Measurements from ENCODE around the gene THBS2.

THBS2 gene

GRCh38 chr6:169238766-169239165, 14.9 kb downstream of the THBS2 start:
- no peak for TF ChIP-seq ZNF70 (CRISPR knock-in tag; IDR thresholded peaks at IDR 0.05)
- TF ChIP-seq ESRRG (CRISPR knock-in tag; IDR thresholded peaks at IDR 0.05) = no peak
- no peak for TF ChIP-seq ISL1 (CRISPR knock-in tag; IDR thresholded peaks at IDR 0.05)
- no peak for TF ChIP-seq ZNF565 (CRISPR knock-in tag; conservative IDR thresholded peaks at IDR 0.05; ENCODE audit: low read depth)
- TF ChIP-seq TCF4 (CRISPR knock-in tag; IDR thresholded peaks at IDR 0.05; ENCODE audit: borderline replicate concordance) = no peak
- TF ChIP-seq POU6F1 (CRISPR knock-in tag; IDR thresholded peaks at IDR 0.05; ENCODE audit: borderline replicate concordance, low read depth) = no peak
- TF ChIP-seq CSRNP3 (CRISPR knock-in tag; IDR thresholded peaks at IDR 0.05) = no peak
- no peak for TF ChIP-seq ZFP30 (CRISPR knock-in tag; IDR thresholded peaks at IDR 0.05)
- no peak for ATAC-seq

- ATAC-seq = no peak
- TF ChIP-seq ARNTL (CRISPR knock-in tag; IDR thresholded peaks at IDR 0.05; ENCODE audit: borderline replicate concordance, low read depth) (no peak), GLIS3 (CRISPR knock-in tag; IDR thresholded peaks at IDR 0.05) (no peak), TCF4 (CRISPR knock-in tag; IDR thresholded peaks at IDR 0.05; ENCODE audit: borderline replicate concordance) (no peak), ESRRG (CRISPR knock-in tag; IDR thresholded peaks at IDR 0.05) (no peak), PPARA (CRISPR knock-in tag; IDR thresholded peaks at IDR 0.05; ENCODE audit: borderline replicate concordance) (no peak), RARB (CRISPR knock-in tag; IDR thresholded peaks at IDR 0.05) (no peak), ZC3H10 (CRISPR knock-in tag; IDR thresholded peaks at IDR 0.05) (no peak)
These were observed 16.0 kb downstream of the THBS2 start for GRCh38 chr6:169237496-169238134.

- no peak for TF ChIP-seq GLIS3 (CRISPR knock-in tag; IDR thresholded peaks at IDR 0.05)
- no peak for TF ChIP-seq TOX (CRISPR knock-in tag; IDR thresholded peaks at IDR 0.05; ENCODE audit: borderline replicate concordance)
- TF ChIP-seq PATZ1 (CRISPR knock-in tag; IDR thresholded peaks at IDR 0.05; ENCODE audit: borderline replicate concordance) = no peak
- no peak for TF ChIP-seq TCF4 (CRISPR knock-in tag; IDR thresholded peaks at IDR 0.05; ENCODE audit: borderline replicate concordance)
- no peak for TF ChIP-seq PPARA (CRISPR knock-in tag; IDR thresholded peaks at IDR 0.05; ENCODE audit: borderline replicate concordance)
- no peak for TF ChIP-seq ZNF70 (CRISPR knock-in tag; IDR thresholded peaks at IDR 0.05)
- no peak for TF ChIP-seq POU6F1 (CRISPR knock-in tag; IDR thresholded peaks at IDR 0.05; ENCODE audit: borderline replicate concordance, low read depth)
- no peak for ATAC-seq
These were observed 16.7 kb downstream of the THBS2 start for GRCh38 chr6:169236988-169237387.

GRCh38 chr6:169236545-169236944, 17.1 kb downstream of the THBS2 start:
- ATAC-seq = no peak
- TF ChIP-seq ZNF70 (CRISPR knock-in tag; IDR thresholded peaks at IDR 0.05) (no peak), CREB5 (CRISPR knock-in tag; IDR thresholded peaks at IDR 0.05; ENCODE audit: low read depth) (no peak), TSHZ2 (CRISPR knock-in tag; IDR thresholded peaks at IDR 0.05) (no peak), SNAI2 (CRISPR knock-in tag; IDR thresholded peaks at IDR 0.05) (no peak), ZNF565 (CRISPR knock-in tag; conservative IDR thresholded peaks at IDR 0.05; ENCODE audit: low read depth) (no peak), ARNTL (CRISPR knock-in tag; IDR thresholded peaks at IDR 0.05; ENCODE audit: borderline replicate concordance, low read depth) (no peak), GLIS3 (CRISPR knock-in tag; IDR thresholded peaks at IDR 0.05) (no peak), ZNF8 (CRISPR knock-in tag; IDR thresholded peaks at IDR 0.05) (no peak), ESRRG (CRISPR knock-in tag; IDR thresholded peaks at IDR 0.05) (no peak), ZFP30 (CRISPR knock-in tag; IDR thresholded peaks at IDR 0.05) (no peak), ISL1 (CRISPR knock-in tag; IDR thresholded peaks at IDR 0.05) (no peak), PATZ1 (CRISPR knock-in tag; IDR thresholded peaks at IDR 0.05; ENCODE audit: borderline replicate concordance) (no peak), ZC3H10 (CRISPR knock-in tag; IDR thresholded peaks at IDR 0.05) (no peak), OSR1 (CRISPR knock-in tag; IDR thresholded peaks at IDR 0.05) (no peak)
